ENCODE results near the gene RCAN2. TPM values are rescaled to one million over a fixed set of nuclear protein-coding genes. Genes with fewer than 3 reads are reported as not detected.

RCAN2 gene
- total and polyA plus RNA-seq, 9 of the 15 experiments (the other 6 are each of a cell fraction or from before 2014, with no cell fraction given) = 0.04 TPM; not detected in 8

GRCh38 chr6:46244670-46245069 lies 246.6 kb downstream of the RCAN2 start:
- no peak overlapping the region for H3K4me3 ChIP-seq
- CTCF ChIA-PET (ENCODE audit: low intra/inter-chr PET ratio) = no interaction called here
- no peak overlapping the region for H3K27ac ChIP-seq (ENCODE audit: extremely low read depth, low read depth, low read length)
- no TSS peak for BruUV-seq (replicated peaks)
- H3K79me2 ChIP-seq (ENCODE audit: control insufficient read depth, insufficient read depth, low read length) = no peaks in the 10 kb centered on the region
- FAIRE-seq (no peak), ATAC-seq (no peak), DNase-seq (ENCODE audit: extremely low read depth in 1 of 4, low spot score in 3 of 4) (no peak)
- H3K9ac ChIP-seq (ENCODE audit: insufficient read depth in 1 of 2, low read depth in 2 of 2, low read length in 2 of 2) = no peak overlapping the region
- no peaks in the 10 kb centered on the region for H3K27me3 ChIP-seq (ENCODE audit: control insufficient read depth in 2 of 2, insufficient read depth in 2 of 2, low read length in 2 of 2)
- TF ChIP-seq SAFB (IDR thresholded peaks at IDR 0.05; ENCODE audit: borderline replicate concordance, low read depth, low read length) = no peak
- TF ChIP-seq HNRNPK (IDR thresholded peaks at IDR 0.05; ENCODE audit: low read depth, low read length, poor library complexity, severe bottlenecking) = no peak
- no peak for TF ChIP-seq ZNF124 (CRISPR knock-in tag; IDR thresholded peaks at IDR 0.05)
- no peak for TF ChIP-seq E2F6 (IDR thresholded peaks at IDR 0.05; ENCODE audit: borderline replicate concordance in 1 of 2, extremely low read depth in 1 of 2, insufficient read depth in 1 of 2, insufficient read length in 1 of 2, low read depth in 1 of 2, low read length in 1 of 2, poor library complexity in 1 of 2, severe bottlenecking in 1 of 2)
- TF ChIP-seq RFX7 (CRISPR knock-in tag; IDR thresholded peaks at IDR 0.05) = no peak
- TF ChIP-seq SMAD4 (CRISPR knock-in tag; conservative IDR thresholded peaks at IDR 0.05) = no peak
- TF ChIP-seq ZBTB33 (CRISPR knock-in tag; IDR thresholded peaks at IDR 0.05) = no peak
- no peak for TF ChIP-seq MED1 (CRISPR knock-in tag; IDR thresholded peaks at IDR 0.05; ENCODE audit: borderline replicate concordance)
- TF ChIP-seq SMAD3 (CRISPR knock-in tag; conservative IDR thresholded peaks at IDR 0.05) = no peak
- H3K4me2 ChIP-seq (ENCODE audit: insufficient read depth, low read length) = no peak overlapping the region
- WGBS (ENCODE audit: insufficient coverage, low coverage, missing lambda C conversion rate) = 3% methylated on average over 1 of the region's 1 CpG
- H2AFZ ChIP-seq (ENCODE audit: low read depth, low read length) = no peak overlapping the region
- no peaks in the 10 kb centered on the region for H3K4me1 ChIP-seq (replicated peaks in 1 of 2; ENCODE audit: control insufficient read depth in 2 of 2, insufficient read depth in 2 of 2, low read length in 2 of 2)
- POLR2A ChIA-PET = no interaction called here
- in situ Hi-C loops (cut with MboI) (no loop called here), intact Hi-C loops (cut with micrococcal nuclease) (no loop called here)
- H4K20me1 ChIP-seq (replicated peaks; ENCODE audit: control insufficient read depth, insufficient read depth, low read length) = no peaks in the 10 kb centered on the region
- no peaks in the 10 kb centered on the region for H3K36me3 ChIP-seq (ENCODE audit: control insufficient read depth, insufficient read depth, low read length)
- H3K9me1 ChIP-seq (ENCODE audit: control insufficient read depth, insufficient read depth, low read length) = no peaks in the 10 kb centered on the region
- H3K9me3 ChIP-seq (replicated peaks; ENCODE audit: control insufficient read depth, insufficient read depth, low read depth, low read length) = no peaks in the 10 kb centered on the region

All from K562 (cell line).